ENCODE measurements around the gene ALMS1. TPM values are rescaled to one million over a fixed set of nuclear protein-coding genes. Genes with fewer than 3 reads are reported as not detected.

Gene ALMS1
- total RNA-seq, 6 experiments from 2014 or later = 7.3 to 9.8 (median 8.9) TPM

DNA sequence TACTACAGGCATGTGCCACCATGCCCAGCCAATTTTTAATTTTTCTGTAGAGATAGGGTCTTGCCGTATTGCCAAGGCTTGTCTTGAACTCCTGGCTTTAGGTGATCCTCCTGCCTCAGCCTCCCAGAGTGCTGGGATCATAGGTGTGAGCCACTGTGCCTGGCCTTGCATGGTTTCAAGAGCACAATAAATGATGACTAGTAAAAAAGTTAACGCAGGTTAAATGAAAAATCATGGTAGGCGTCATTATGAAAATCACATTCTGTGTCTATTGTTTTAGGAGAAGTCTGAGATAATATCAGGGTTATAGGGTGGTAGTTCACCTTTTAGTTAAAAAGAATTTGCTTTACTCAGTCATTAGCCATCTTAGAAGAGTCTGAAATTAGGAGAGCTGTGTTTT lies 38.3 kb downstream of the ALMS1 start:
- H3K27ac Mint-ChIP-seq = no peak overlapping the region
- no peaks in the 10 kb centered on the region for H3K27me3 Mint-ChIP-seq (ENCODE audit: insufficient read depth)
- no peaks in the 10 kb centered on the region; the same call in 1 of the 2 replicates for H3K36me3 Mint-ChIP-seq (ENCODE audit: low read depth)
- DNase-seq = no peak
- no peaks in the 10 kb centered on the region for H3K9me3 Mint-ChIP-seq
- no peak overlapping the region for H3K4me3 Mint-ChIP-seq
- peaks cover 7% of the 10 kb centered on the region for H3K4me1 Mint-ChIP-seq (ENCODE audit: low read depth)
- TF ChIP-seq, protein P1, sequence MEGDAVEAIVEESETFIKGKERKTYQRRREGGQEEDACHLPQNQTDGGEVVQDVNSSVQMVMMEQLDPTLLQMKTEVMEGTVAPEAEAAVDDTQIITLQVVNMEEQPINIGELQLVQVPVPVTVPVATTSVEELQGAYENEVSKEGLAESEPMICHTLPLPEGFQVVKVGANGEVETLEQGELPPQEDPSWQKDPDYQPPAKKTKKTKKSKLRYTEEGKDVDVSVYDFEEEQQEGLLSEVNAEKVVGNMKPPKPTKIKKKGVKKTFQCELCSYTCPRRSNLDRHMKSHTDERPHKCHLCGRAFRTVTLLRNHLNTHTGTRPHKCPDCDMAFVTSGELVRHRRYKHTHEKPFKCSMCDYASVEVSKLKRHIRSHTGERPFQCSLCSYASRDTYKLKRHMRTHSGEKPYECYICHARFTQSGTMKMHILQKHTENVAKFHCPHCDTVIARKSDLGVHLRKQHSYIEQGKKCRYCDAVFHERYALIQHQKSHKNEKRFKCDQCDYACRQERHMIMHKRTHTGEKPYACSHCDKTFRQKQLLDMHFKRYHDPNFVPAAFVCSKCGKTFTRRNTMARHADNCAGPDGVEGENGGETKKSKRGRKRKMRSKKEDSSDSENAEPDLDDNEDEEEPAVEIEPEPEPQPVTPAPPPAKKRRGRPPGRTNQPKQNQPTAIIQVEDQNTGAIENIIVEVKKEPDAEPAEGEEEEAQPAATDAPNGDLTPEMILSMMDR (IDR thresholded peaks at IDR 0.05) = no peak

DNA sequence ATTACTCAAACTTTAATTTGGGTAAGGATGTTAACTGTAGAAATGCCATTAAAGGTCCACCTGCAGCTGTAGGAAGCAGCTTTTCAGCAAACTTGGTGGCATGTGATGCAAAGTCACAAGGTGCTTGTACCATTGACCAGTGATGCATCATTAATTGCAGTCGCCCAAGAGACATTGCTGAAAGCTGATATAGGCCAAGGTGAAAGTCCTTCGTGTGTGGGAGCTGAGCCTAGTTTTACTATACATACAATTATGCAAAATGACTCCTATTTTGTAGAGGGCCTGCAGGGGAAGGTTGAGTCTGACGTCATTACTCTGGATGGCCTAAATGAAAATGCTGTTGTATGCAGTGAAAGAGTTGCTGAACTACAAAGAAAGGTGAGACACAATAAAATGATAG lies 40.5 kb downstream of the ALMS1 start:
- no peak for DNase-seq
- H3K4me1 Mint-ChIP-seq (ENCODE audit: low read depth) = peaks cover 7% of the 10 kb centered on the region
- H3K27ac Mint-ChIP-seq = no peak overlapping the region
- TF ChIP-seq, protein P1 (IDR thresholded peaks at IDR 0.05) = no peak
- no peaks in the 10 kb centered on the region for H3K27me3 Mint-ChIP-seq (ENCODE audit: insufficient read depth)
- no peak overlapping the region for H3K4me3 Mint-ChIP-seq
- H3K36me3 Mint-ChIP-seq (ENCODE audit: low read depth) = no peaks in the 10 kb centered on the region
- no peaks in the 10 kb centered on the region for H3K9me3 Mint-ChIP-seq

DNA sequence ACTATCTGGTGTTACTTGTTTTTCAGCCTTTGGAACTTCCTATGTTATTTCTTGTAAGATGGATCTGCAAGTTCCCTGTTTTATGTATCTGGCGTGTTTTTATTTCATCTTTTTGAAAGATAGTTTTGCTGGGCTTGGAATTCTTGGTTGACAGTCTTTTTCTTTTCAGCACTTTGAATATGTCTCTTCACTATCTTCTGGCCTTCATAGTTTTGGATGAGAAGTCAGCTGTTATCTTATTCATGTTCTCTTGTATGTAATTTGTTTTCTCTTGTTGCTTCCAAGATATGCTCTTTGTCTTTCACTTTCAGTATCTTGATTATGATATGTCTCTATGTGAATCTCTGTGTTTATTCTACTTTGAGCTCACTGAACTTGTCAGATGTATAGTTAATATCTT lies 50.4 kb downstream of the ALMS1 start:
- H3K4me3 Mint-ChIP-seq = no peak overlapping the region
- H3K9me3 Mint-ChIP-seq = no peaks in the 10 kb centered on the region
- no peaks in the 10 kb centered on the region for H3K27me3 Mint-ChIP-seq (ENCODE audit: insufficient read depth)
- no peaks in the 10 kb centered on the region for H3K4me1 Mint-ChIP-seq (ENCODE audit: low read depth)
- no peak for DNase-seq
- no peak overlapping the region for H3K27ac Mint-ChIP-seq
- TF ChIP-seq, protein P1 (IDR thresholded peaks at IDR 0.05) = no peak
- no peaks in the 10 kb centered on the region for H3K36me3 Mint-ChIP-seq (ENCODE audit: low read depth)

DNA sequence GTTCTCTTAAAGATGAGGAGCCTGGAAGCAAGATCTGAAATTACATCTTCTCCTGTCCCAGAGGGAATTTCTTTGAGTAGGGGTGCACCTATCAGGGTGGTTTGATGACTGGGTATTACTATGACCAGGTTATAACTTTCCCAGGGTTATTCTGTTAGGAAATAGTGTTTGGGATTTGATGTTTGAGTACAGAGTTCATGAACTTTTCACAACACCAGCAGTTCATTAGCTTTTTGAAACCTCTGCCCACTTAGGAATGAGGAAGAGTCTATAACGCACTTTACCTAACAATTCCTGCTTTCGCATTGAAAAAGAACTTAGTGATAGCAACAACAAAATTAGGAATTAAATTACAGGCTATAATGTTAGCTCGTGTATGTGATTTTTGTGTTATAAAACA lies 58.6 kb downstream of the ALMS1 start:
- Mint-ChIP-seq H3K9me3 (no peaks in the 10 kb centered on the region), H3K4me3 (no peak overlapping the region), H3K27me3 (ENCODE audit: insufficient read depth) (no peaks in the 10 kb centered on the region), H3K4me1 (ENCODE audit: low read depth) (no peaks in the 10 kb centered on the region), H3K27ac (no peak overlapping the region), H3K36me3 (ENCODE audit: low read depth) (peaks cover 5% of the 10 kb centered on the region)
- DNase-seq = no peak
- TF ChIP-seq, protein P1 (IDR thresholded peaks at IDR 0.05) = no peak

DNA sequence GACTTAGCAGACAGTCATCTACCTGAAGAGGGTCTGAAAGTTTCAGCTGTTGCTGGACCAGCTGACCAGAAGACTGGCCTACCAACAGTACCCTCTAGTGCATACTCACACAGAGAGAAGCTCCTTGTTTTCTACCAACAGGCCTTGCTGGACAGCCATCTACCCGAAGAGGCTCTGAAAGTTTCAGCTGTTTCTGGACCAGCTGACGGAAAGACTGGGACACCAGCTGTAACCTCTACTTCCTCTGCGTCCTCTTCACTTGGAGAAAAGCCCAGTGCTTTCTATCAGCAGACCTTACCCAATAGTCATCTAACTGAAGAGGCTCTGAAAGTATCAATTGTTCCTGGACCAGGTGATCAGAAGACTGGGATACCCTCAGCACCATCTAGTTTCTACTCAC lies 63.2 kb downstream of the ALMS1 start:
- DNase-seq = no peak
- Mint-ChIP-seq H3K4me1 (ENCODE audit: low read depth) (no peaks in the 10 kb centered on the region), H3K27me3 (ENCODE audit: insufficient read depth) (no peaks in the 10 kb centered on the region), H3K27ac (no peak overlapping the region), H3K4me3 (no peak overlapping the region), H3K36me3 (ENCODE audit: low read depth) (peaks cover 5% of the 10 kb centered on the region), H3K9me3 (no peaks in the 10 kb centered on the region)
- TF ChIP-seq, protein P1 (IDR thresholded peaks at IDR 0.05) = no peak

DNA sequence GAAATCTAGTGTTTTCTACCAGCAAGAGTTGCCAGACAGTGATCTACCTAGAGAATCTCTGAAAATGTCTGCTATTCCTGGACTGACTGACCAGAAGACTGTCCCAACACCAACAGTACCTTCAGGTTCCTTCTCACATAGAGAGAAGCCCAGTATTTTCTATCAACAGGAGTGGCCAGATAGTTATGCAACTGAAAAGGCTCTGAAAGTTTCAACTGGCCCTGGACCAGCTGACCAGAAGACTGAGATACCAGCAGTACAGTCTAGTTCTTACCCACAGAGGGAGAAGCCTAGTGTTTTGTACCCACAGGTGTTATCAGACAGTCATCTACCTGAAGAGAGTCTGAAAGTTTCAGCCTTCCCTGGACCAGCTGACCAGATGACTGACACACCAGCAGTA lies 63.8 kb downstream of the ALMS1 start:
- no peaks in the 10 kb centered on the region for H3K9me3 Mint-ChIP-seq
- no peak for DNase-seq
- H3K36me3 Mint-ChIP-seq (ENCODE audit: low read depth) = peaks cover 5% of the 10 kb centered on the region
- H3K4me1 Mint-ChIP-seq (ENCODE audit: low read depth) = no peaks in the 10 kb centered on the region
- H3K4me3 Mint-ChIP-seq = no peak overlapping the region
- TF ChIP-seq, protein P1 (IDR thresholded peaks at IDR 0.05) = no peak
- H3K27ac Mint-ChIP-seq = no peak overlapping the region
- H3K27me3 Mint-ChIP-seq (ENCODE audit: insufficient read depth) = no peaks in the 10 kb centered on the region
